ENCODE data around the gene PEX5.

GRCh38 chr12:7221486-7221885, 32.0 kb downstream of the PEX5 start:
- TF ChIP-seq POLR2A (IDR thresholded peaks at IDR 0.05; ENCODE audit: low read length) (no peak), GATA1 (IDR thresholded peaks at IDR 0.05; ENCODE audit: low read depth, low read length) (no peak)

All from erythroblast (primary cell).